Spleen (tissue), 13 donors: ENCODE data around the gene MYO7A. TPM values are rescaled to one million over a fixed set of nuclear protein-coding genes. Genes with fewer than 3 reads are reported as not detected.

Experiments
- DNase-seq: peaks from one replicate; pipeline ENCODE4 v3.0.0-alpha.2; 2020
- H3K27ac ChIP-seq, 8 donors: fragments of 200-600 bp; sonication (generic) in 7 of 8; 1 replicate in 4 of 8; 2 replicates in 4 of 8; pipeline versions ENCODE4 v1.5.0 to v1.8.0; 2016 to 2021; ENCODE audit warnings: inconsistent platforms in 4 of 8, mild to moderate bottlenecking in 4 of 8, moderate library complexity in 1 of 8
- H3K27me3 ChIP-seq, 7 donors: fragments of 200-600 bp; sonication (generic) in 6 of 7; replicated peaks in 1 of 7; 1 replicate in 4 of 7; 2 replicates in 3 of 7; pipeline versions ENCODE4 v1.5.0 to v1.8.0; 2016 to 2021; ENCODE audit warnings: inconsistent platforms in 3 of 7, mild to moderate bottlenecking in 1 of 7
- H3K36me3 ChIP-seq, 6 donors: fragments of 200-600 bp; sonication (generic) in 5 of 6; 1 replicate in 4 of 6; 2 replicates in 2 of 6; pipeline versions ENCODE4 v1.5.0 to v1.8.0; 2016 to 2021; ENCODE audit warnings: inconsistent platforms in 2 of 6
- H3K4me1 ChIP-seq, 6 donors: fragments of 200-600 bp; sonication (generic) in 5 of 6; 1 replicate in 3 of 6; 2 replicates in 3 of 6; pipeline versions ENCODE4 v1.5.0 to v1.8.0; 2016 to 2021; ENCODE audit warnings: inconsistent platforms in 3 of 6
- H3K4me3 ChIP-seq, 8 donors: fragments of 200-600 bp; sonication (generic) in 7 of 8; 1 replicate in 4 of 8; 2 replicates in 4 of 8; pipeline versions ENCODE4 v1.5.0 to v1.8.0; 2016 to 2021; ENCODE audit warnings: inconsistent platforms in 4 of 8, mild to moderate bottlenecking in 4 of 8, moderate library complexity in 2 of 8
- H3K9me3 ChIP-seq, 8 donors: fragments of 200-600 bp; sonication (generic) in 7 of 8; 1 replicate in 4 of 8; 2 replicates in 4 of 8; pipeline versions ENCODE4 v1.5.0 to v1.8.0; 2016 to 2021; ENCODE audit warnings: inconsistent platforms in 4 of 8
- POLR2A ChIP-seq, 3 donors: fragments of 450-650 bp; IDR thresholded peaks; one replicate each; pipeline ENCODE4 v1.5.1; 2017; ENCODE audit warnings: antibody characterized with exemption in 3 of 3, mild to moderate bottlenecking in 1 of 3
- POLR2AphosphoS5 ChIP-seq, 3 donors: sonication (generic); formaldehyde crosslinking; IDR thresholded peaks; one replicate each; pipeline ENCODE4 v1.5.1; 2017; ENCODE audit warnings: antibody characterized with exemption in 3 of 3
- WGBS, 5 donors: extraction: QIAGEN DNeasy Blood & Tissue Kit in 3 of 5; methylation state at CpG; one replicate each; pipeline versions ENCODE4 v1.1.5 to v1.1.7; 2013 to 2018; 5-methylcytosine and 5-hydroxymethylcytosine counted together
- intact Hi-C: fragments of 100-400 bp; cut with DNase I; formaldehyde crosslinking; loops from one replicate; pipeline ENCODE4 v1.15.0; 2023; ENCODE audit warnings: low total_unique reads
- long read RNA-seq, 2 donors: transcript quantifications; one replicate each; lab custom pipeline, GENCODE V29; 2026
- polyA plus RNA-seq, 3 donors: library from polyadenylated mRNA; stranded (reverse); fragments of 200-250 nt; gene quantifications; one replicate each; pipeline ENCODE4 v1.2.1, GENCODE V29; 2013
- total RNA-seq, 7 donors: library from RNA; depleted of rRNA in 3 of 7; stranded (reverse); fragments of >200 nt in 3 of 7; fragmentation: NEBNext Ultra II Directional in 4 of 7; extraction: Animal tissue kit (Norgen Biotek cat#: 25700) in 4 of 7; gene quantifications; one replicate each; pipeline versions ENCODE4 v1.1.0 to v1.2.1, GENCODE V29; 2016 to 2021
- TF ChIP-seq, protein P1 (sequence below), 11 experiments: fragments of 200-600 bp in 7 of 11; fragments of 450-650 bp in 4 of 11; sonication (generic) in 4 of 11; IDR thresholded peaks in 8 of 11; conservative IDR thresholded peaks in 3 of 11; 1 replicate in 7 of 11; 2 replicates in 4 of 11; pipeline versions ENCODE4 v1.4.0 to v1.8.0; 2016 to 2021; ENCODE audit warnings: antibody characterized with exemption in 11 of 11, inconsistent platforms in 4 of 11, mild to moderate bottlenecking in 1 of 11
- donor health status: healthy with polysubstance abuse.
- donor health status: DM: no; HTN: no; CAD: no; lungs with moderate emphysema.
- donor health status: DM: no; HTN: no; CAD: no.
- donor health status: Bipolar disorder and iron deficiency.
- donor health status: healthy.
- donor health status: DM: no; HTN: no; CAD: no.
- donor health status: DM: yes; HTN: yes; CAD: no.

Gene MYO7A
- total RNA-seq = 100 to 1,000 TPM in 1 of 7 donors, 10 to 100 TPM in 6; 27.2 to 147 (median 61.0) TPM
- 10 to 100 TPM in 2 of 3 donors, 1 to 10 TPM in 1; 3.5 to 14.3 (median 11.3) TPM for polyA plus RNA-seq
- long read RNA-seq, donor 1 = 0 reads
- long read RNA-seq, donor 2 = 0 reads

DNA sequence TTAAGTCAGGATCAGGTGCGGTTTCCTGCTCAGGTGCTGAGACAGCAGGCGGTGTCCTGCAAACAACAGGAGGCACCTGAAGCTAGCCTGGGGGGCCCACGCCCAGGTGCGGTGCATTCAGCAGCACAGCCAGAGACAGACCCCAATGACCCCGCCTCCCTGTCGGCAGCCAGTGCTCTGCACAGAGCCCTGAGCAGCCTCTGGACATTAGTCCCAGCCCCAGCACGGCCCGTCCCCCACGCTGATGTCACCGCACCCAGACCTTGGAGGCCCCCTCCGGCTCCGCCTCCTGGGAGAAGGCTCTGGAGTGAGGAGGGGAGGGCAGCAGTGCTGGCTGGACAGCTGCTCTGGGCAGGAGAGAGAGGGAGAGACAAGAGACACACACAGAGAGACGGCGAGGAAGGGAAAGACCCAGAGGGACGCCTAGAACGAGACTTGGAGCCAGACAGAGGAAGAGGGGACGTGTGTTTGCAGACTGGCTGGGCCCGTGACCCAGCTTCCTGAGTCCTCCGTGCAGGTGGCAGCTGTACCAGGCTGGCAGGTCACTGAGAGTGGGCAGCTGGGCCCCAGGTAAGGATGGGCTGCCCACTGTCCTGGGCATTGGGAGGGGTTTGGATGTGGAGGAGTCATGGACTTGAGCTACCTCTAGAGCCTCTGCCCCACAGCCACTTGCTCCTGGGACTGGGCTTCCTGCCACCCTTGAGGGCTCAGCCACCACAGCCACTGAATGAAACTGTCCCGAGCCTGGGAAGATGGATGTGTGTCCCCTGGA, at the start of gene MYO7A:
MYO7A (plus strand) TSS at position 327 of the 772 bp plus-strand sequence. CDS start 2,389 bp downstream, outside the sequence.
- intact Hi-C loops = loop anchor here (5.0 kb wide), 2 partner anchors 59 to 419 kb away; no protein-coding TSS in a partner anchor
- Histone ChIP-seq H3K27me3 (peaks cover 0 to 27% (median 0%) of the 10 kb centered on the region in 7 donors), H3K36me3 (peaks cover 0 to 15% (median 0%) of the 10 kb centered on the region in 6 donors), H3K4me3 (peak within 1 kb of the TSS; percentile 28 to 64 (median 34)), H3K4me1 (peaks cover 13 to 22% (median 18%) of the 10 kb centered on the region in 6 donors), H3K27ac (peak within 1 kb of the TSS in 1 of 8 donors; percentile 2), H3K9me3 (no peaks in the 10 kb centered on the region)
- WGBS, 5 donors = 23 to 31% (median 29%) methylated on average over 9 to 20 of the region's 20 CpGs
- TF ChIP-seq POLR2AphosphoS5 (IDR thresholded peaks at IDR 0.05) (peak in 2 of 3 donors; percentile 32 to 60), POLR2A (IDR thresholded peaks at IDR 0.05) (no peak)
- no peak for DNase-seq

DNA sequence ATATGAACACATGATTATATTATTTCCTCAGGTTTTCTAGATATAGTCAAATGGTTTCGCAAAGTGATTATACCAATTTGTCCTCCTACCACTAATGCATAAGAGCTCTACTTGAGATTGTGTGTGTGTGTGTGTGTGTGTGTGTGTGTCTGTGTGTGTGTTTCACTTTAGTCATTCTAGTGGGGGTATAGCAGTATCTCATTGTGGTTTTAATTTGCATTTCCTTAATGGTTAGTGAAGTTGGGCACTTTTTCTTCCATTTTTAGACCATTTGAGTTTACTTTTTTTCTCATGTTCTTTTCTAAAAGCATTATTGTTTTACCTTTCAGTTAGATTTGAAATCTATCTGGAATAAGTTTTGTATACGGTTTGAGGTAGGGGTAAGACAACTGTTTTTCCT, 48.4 kb upstream of the MYO7A start:
- TF ChIP-seq POLR2A (IDR thresholded peaks at IDR 0.05) (no peak), POLR2AphosphoS5 (IDR thresholded peaks at IDR 0.05) (no peak)
- TF ChIP-seq, protein P1, sequence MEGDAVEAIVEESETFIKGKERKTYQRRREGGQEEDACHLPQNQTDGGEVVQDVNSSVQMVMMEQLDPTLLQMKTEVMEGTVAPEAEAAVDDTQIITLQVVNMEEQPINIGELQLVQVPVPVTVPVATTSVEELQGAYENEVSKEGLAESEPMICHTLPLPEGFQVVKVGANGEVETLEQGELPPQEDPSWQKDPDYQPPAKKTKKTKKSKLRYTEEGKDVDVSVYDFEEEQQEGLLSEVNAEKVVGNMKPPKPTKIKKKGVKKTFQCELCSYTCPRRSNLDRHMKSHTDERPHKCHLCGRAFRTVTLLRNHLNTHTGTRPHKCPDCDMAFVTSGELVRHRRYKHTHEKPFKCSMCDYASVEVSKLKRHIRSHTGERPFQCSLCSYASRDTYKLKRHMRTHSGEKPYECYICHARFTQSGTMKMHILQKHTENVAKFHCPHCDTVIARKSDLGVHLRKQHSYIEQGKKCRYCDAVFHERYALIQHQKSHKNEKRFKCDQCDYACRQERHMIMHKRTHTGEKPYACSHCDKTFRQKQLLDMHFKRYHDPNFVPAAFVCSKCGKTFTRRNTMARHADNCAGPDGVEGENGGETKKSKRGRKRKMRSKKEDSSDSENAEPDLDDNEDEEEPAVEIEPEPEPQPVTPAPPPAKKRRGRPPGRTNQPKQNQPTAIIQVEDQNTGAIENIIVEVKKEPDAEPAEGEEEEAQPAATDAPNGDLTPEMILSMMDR (IDR thresholded peaks at IDR 0.05 in 8 of 11, conservative IDR thresholded peaks at IDR 0.05 in 3 of 11) = no peak
- 66 to 93% (median 93%) methylated on average over 2 of the region's 2 CpGs for WGBS, 5 donors
- intact Hi-C loops = no loop called here
- H3K4me3 ChIP-seq = no peak overlapping the region
- no peaks in the 10 kb centered on the region for H3K27me3 ChIP-seq
- no peaks in the 10 kb centered on the region for H3K9me3 ChIP-seq
- DNase-seq = no peak
- no peaks in the 10 kb centered on the region for H3K36me3 ChIP-seq
- no peak overlapping the region for H3K27ac ChIP-seq
- H3K4me1 ChIP-seq = peaks cover 10 to 39% (median 24%) of the 10 kb centered on the region in 6 donors

DNA sequence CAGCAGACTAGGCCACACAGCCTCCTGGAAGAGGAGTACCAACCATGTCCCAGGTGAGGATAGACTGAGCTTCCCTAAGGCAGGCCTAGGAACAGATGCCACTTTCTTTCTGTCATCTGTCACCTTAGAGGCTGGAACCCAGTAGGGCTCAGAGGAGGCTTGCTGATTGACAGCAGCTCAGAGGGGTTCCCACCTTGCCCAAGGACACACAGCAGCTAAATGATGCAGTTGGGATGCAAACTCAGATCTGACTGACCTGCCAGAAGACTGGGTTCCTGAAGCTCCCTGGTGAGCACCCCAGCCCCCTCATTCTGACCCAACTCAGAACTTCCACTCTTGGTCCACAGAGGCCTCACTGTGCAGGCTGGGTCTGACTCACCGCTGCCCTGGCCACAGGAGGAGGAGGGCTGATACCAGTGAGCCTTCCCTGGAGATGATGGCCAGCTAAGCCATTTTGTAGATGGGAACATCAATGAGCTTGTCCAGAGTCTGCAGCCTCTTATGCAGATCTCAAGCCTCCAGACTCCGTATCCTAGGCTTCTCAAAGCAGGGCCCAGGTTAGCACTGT, 47.3 kb upstream of the MYO7A start:
- no peak for TF ChIP-seq POLR2AphosphoS5 (IDR thresholded peaks at IDR 0.05)
- TF ChIP-seq, protein P1 (IDR thresholded peaks at IDR 0.05 in 8 of 11, conservative IDR thresholded peaks at IDR 0.05 in 3 of 11) = no peak
- TF ChIP-seq POLR2A (IDR thresholded peaks at IDR 0.05) = no peak
- no peak overlapping the region for H3K4me3 ChIP-seq
- H3K9me3 ChIP-seq = no peaks in the 10 kb centered on the region
- no peaks in the 10 kb centered on the region for H3K27me3 ChIP-seq
- 78 to 100% (median 93%) methylated on average over 2 of the region's 2 CpGs; no CpG with 5 or more reads in 1 of the 5 donors for WGBS, 5 donors
- intact Hi-C loops = no loop called here
- H3K4me1 ChIP-seq = peaks cover 10 to 42% (median 22%) of the 10 kb centered on the region in 6 donors
- H3K36me3 ChIP-seq = no peaks in the 10 kb centered on the region
- H3K27ac ChIP-seq = no peak overlapping the region
- peak; percentile 33 for DNase-seq

DNA sequence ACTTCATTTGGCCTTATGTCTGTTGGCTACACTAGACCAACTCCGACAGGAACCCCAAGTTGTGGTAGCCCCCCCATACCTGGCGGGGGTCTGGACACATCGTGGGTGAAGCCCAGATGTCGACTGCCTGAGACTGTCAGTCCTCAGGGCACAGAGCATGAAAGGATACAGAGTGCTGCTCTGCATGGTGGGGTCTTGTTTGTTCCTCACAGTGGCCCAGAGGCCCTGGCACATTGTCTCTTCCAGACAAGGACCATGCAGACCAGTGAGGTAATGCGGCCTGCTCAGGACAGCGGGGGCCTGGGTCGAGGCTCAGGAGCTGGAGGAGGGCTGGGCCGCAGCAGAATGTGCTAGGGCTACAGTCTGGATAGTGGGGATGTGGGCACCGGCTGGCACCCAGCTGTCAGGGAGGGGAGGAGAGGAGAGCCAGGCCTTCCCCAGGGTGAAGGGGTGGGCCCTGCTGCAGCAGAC, 46.6 kb upstream of the MYO7A start:
- no peaks in the 10 kb centered on the region for H3K27me3 ChIP-seq
- WGBS, 5 donors = 88 to 96% (median 93%) methylated on average over 6 to 9 of the region's 9 CpGs
- H3K4me3 ChIP-seq = no peak overlapping the region
- intact Hi-C loops = no loop called here
- TF ChIP-seq POLR2AphosphoS5 (IDR thresholded peaks at IDR 0.05) (no peak), POLR2A (IDR thresholded peaks at IDR 0.05) (no peak)
- TF ChIP-seq, protein P1 (IDR thresholded peaks at IDR 0.05 in 8 of 11, conservative IDR thresholded peaks at IDR 0.05 in 3 of 11) = no peak
- no peak overlapping the region for H3K27ac ChIP-seq
- H3K4me1 ChIP-seq = peaks cover 10 to 48% (median 24%) of the 10 kb centered on the region in 6 donors
- DNase-seq = peak; percentile 55
- H3K36me3 ChIP-seq = no peaks in the 10 kb centered on the region
- H3K9me3 ChIP-seq = no peaks in the 10 kb centered on the region
